Heart left ventricle (tissue), 16 donors: Measurements from ENCODE around the gene CTNNA3. TPM values are rescaled to one million over a fixed set of nuclear protein-coding genes. Genes with fewer than 3 reads are reported as not detected.

ENCODE experiments used
- ATAC-seq, 4 donors: fragments of 200-7000 bp; cut with Tn5 transposase; one replicate each; pipeline ENCODE4 v1.9.1; 2020 to 2022; ENCODE audit warnings: moderate library complexity in 4 of 4, mild to moderate bottlenecking in 3 of 4, moderate number of reproducible peaks in 1 of 4
- DNase-seq, 5 donors: peaks; one replicate each; pipeline ENCODE4 v3.0.0-alpha.2; 2020
- H3K27ac ChIP-seq, 12 donors: fragments of 200-600 bp; sonication (generic) in 4 of 12; one replicate each; pipeline versions ENCODE4 v1.5.0 to v1.8.0; 2016 to 2022; ENCODE audit warnings: mild to moderate bottlenecking in 2 of 12
- H3K27me3 ChIP-seq, 9 donors: fragments of 200-600 bp; sonication (generic) in 2 of 9; one replicate each; pipeline versions ENCODE4 v1.5.1 to v1.8.0; 2016 to 2022; ENCODE audit warnings: mild to moderate bottlenecking in 3 of 9
- H3K36me3 ChIP-seq, 9 donors: fragments of 200-600 bp; sonication (generic) in 2 of 9; one replicate each; pipeline versions ENCODE4 v1.5.0 to v1.8.0; 2018 to 2022; ENCODE audit warnings: mild to moderate bottlenecking in 2 of 9
- H3K4me1 ChIP-seq, 12 donors: fragments of 200-600 bp; sonication (generic) in 4 of 12; one replicate each; pipeline versions ENCODE4 v1.5.0 to v1.8.0; 2016 to 2022; ENCODE audit warnings: mild to moderate bottlenecking in 3 of 12
- H3K4me3 ChIP-seq, 12 donors: fragments of 200-600 bp; sonication (generic) in 4 of 12; one replicate each; pipeline versions ENCODE4 v1.5.0 to v1.8.0; 2017 to 2022; ENCODE audit warnings: mild to moderate bottlenecking in 9 of 12, moderate library complexity in 4 of 12
- H3K9me3 ChIP-seq, 12 donors: fragments of 200-600 bp; sonication (generic) in 4 of 12; one replicate each; pipeline versions ENCODE4 v1.5.0 to v1.8.0; 2016 to 2022; ENCODE audit warnings: mild to moderate bottlenecking in 1 of 12
- CTCF ChIP-seq, 12 donors: fragments of 200-600 bp; sonication (generic) in 4 of 12; IDR thresholded peaks; one replicate each; pipeline versions ENCODE4 v1.5.0 to v1.8.0; 2018 to 2022; ENCODE audit warnings: antibody characterized with exemption in 12 of 12, mild to moderate bottlenecking in 5 of 12
- POLR2A ChIP-seq, 2 donors: fragments of 450-650 bp; IDR thresholded peaks; one replicate each; pipeline ENCODE4 v1.6.1; 2017; ENCODE audit warnings: antibody characterized with exemption in 2 of 2, mild to moderate bottlenecking in 2 of 2, moderate library complexity in 2 of 2
- WGBS, 4 donors: extraction: QIAGEN DNeasy Blood & Tissue Kit in 2 of 4; methylation state at CpG; one replicate each; pipeline versions ENCODE4 v1.1.5 to v1.1.7; 2013 to 2018; 5-methylcytosine and 5-hydroxymethylcytosine counted together
- intact Hi-C, 10 donors: fragments of 100-400 bp; cut with DNase I; formaldehyde crosslinking; loops; one replicate each; pipeline versions ENCODE4 v1.11.1 to v1.14.2; 2022
- polyA plus RNA-seq, 2 donors: library from polyadenylated mRNA; stranded (reverse); fragments of 200-250 nt; gene quantifications; one replicate each; pipeline ENCODE4 v1.2.3, GENCODE V29; 2013
- total RNA-seq, 9 donors: library from RNA; depleted of rRNA in 2 of 9; stranded (reverse); fragments of >200 nt in 2 of 9; fragmentation: NEBNext Ultra II Directional in 3 of 9; extraction: Animal tissue kit (Norgen Biotek cat#: 25700) in 3 of 9; gene quantifications; one replicate each; pipeline versions ENCODE4 v1.1.0 to v1.2.4, GENCODE V29; 2016 to 2023
- donor health status: ischemic (EF 13 %, LVEDD 7.1; RV severe dilation, severe dysfunction).
- donor health status: healthy with polysubstance abuse.
- donor health status: DM: no; HTN: yes; CAD: no.
- donor health status: DM: no; HTN: no; CAD: no.
- donor health status: ischemic (EF 25% LVEDD 6.9; RV normal size, moderate dysfunction).
- donor health status: ischemic (EF 25% LVEDD 5.7; RV mildly dilated, moderate dysfunction).
- donor health status: healthy.
- donor health status: DM: yes; HTN: yes; CAD: no.
- donor health status: ischemic (EF 35%, LVEDD 5.7; RV mildly dilated, moderate dysfunction).
- donor health status: nonischemic (EF 11% LVEDD 7.7; RV severe dilation, severe dysfunction).
- donor health status: DM: yes; HTN: yes; CAD: no.
- donor health status: PGD.
- donor health status: ischemic (EF 29% LVEDD 5.4; RV normal size, mild dysfunction).
- donor health status: nonischemic (EF 23%, LVEDD 6.1; RV moderate dilation, normal function).

Gene CTNNA3
- total and polyA plus RNA-seq, 11 donors = 4.8 to 200 (median 99.0) TPM

GRCh38 chr10:67657775-67658174 lies 38.2 kb downstream of the CTNNA3 start:
- H3K27ac ChIP-seq = no peak overlapping the region
- DNase-seq = no peak
- H3K36me3 ChIP-seq = no peaks in the 10 kb centered on the region
- WGBS, 4 donors = 57 to 75% (median 64%) methylated on average over 4 of the region's 4 CpGs
- no peak overlapping the region for H3K4me3 ChIP-seq
- H3K4me1 ChIP-seq = peaks cover 0 to 23% (median 2%) of the 10 kb centered on the region in 12 donors
- peak in 3 of 4 donors; percentile 46 to 65 (median 60) for ATAC-seq
- H3K27me3 ChIP-seq = no peaks in the 10 kb centered on the region
- TF ChIP-seq POLR2A (IDR thresholded peaks at IDR 0.05) = no peak
- TF ChIP-seq CTCF (IDR thresholded peaks at IDR 0.05) = peak in 2 of 12 donors; percentile 14 to 23
- intact Hi-C loops = no loop called here
- H3K9me3 ChIP-seq = no peaks in the 10 kb centered on the region

DNA sequence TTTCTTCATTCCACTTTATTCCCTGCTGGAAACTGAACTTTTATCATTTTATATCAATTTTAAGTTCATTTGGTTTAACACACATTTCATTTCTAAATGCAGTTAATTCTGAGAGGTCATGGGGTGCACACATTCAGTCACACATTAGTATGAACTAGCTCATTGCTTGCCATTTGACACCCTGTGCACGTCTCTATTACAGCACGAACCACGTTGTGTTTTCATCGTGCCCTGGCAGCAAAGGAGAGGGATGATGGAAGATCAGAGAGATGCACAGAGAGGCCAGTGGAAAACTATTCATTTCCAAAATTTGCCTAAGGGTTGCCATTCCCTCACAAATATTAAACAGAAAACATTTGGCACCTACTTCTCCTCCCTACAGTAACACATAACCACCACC lies 45.4 kb downstream of the CTNNA3 start:
- intact Hi-C loops = no loop called here
- H3K36me3 ChIP-seq = no peaks in the 10 kb centered on the region
- no peak for DNase-seq
- H3K4me1 ChIP-seq = peaks cover 0 to 8% (median 0%) of the 10 kb centered on the region in 12 donors
- peaks cover 0 to 4% (median 0%) of the 10 kb centered on the region in 12 donors for H3K9me3 ChIP-seq
- H3K4me3 ChIP-seq = no peak overlapping the region
- 73 to 83% (median 77%) methylated on average over 4 of the region's 4 CpGs for WGBS, 4 donors
- H3K27ac ChIP-seq = no peak overlapping the region
- TF ChIP-seq POLR2A (IDR thresholded peaks at IDR 0.05) (no peak), CTCF (IDR thresholded peaks at IDR 0.05) (no peak)
- no peak for ATAC-seq
- H3K27me3 ChIP-seq = no peaks in the 10 kb centered on the region

DNA sequence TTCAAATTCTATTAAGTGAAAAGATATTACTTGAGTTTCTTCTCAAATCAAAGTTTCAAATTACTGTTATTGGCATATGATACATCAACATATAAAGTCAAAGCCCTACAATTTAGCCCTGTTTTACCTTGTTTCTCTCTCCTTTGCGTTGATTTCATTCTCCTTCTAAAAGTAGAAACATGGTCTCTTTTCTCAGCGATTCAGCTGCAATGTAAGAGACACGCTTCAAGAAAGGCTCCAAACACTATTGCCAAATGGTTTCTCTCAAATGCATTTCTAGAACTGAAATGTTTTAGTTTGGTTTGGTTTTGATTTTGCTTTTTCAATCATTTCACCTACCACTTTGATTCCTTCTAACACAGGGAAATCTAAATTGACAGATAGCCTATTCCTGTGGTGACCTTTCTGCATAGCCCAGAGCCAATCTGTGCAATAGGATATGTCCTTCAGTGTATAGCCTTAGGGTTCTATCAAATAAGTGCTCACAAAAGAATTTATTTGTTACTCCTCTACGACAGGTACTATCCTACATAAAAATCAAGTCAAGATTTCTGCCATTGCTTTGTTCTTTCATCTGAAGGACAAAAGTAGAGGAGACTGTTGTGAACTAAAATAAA lies 47.3 kb downstream of the CTNNA3 start:
- Histone ChIP-seq H3K4me1 (peaks cover 0 to 8% (median 0%) of the 10 kb centered on the region in 12 donors), H3K4me3 (no peak overlapping the region), H3K27me3 (no peaks in the 10 kb centered on the region), H3K36me3 (no peaks in the 10 kb centered on the region), H3K9me3 (peaks cover 0 to 4% (median 0%) of the 10 kb centered on the region in 12 donors), H3K27ac (no peak overlapping the region)
- intact Hi-C loops = no loop called here
- DNase-seq (no peak), ATAC-seq (no peak)
- TF ChIP-seq CTCF (IDR thresholded peaks at IDR 0.05) = no peak
- 61 to 83% (median 71%) methylated on average over 4 of the region's 4 CpGs for WGBS, 4 donors

GRCh38 chr10:67630904-67631303 lies 65.1 kb downstream of the CTNNA3 start:
- TF ChIP-seq CTCF (IDR thresholded peaks at IDR 0.05) (no peak), POLR2A (IDR thresholded peaks at IDR 0.05) (no peak)
- Histone ChIP-seq H3K27ac (no peak overlapping the region), H3K36me3 (no peaks in the 10 kb centered on the region), H3K4me1 (no peaks in the 10 kb centered on the region), H3K9me3 (peaks cover 0 to 6% (median 0%) of the 10 kb centered on the region in 12 donors), H3K4me3 (no peak overlapping the region), H3K27me3 (no peaks in the 10 kb centered on the region)
- DNase-seq (no peak), ATAC-seq (no peak)
- intact Hi-C loops = no loop called here
